SKM-1 treated with dmso at 0.1 percent for 144 hours (cell line): ENCODE data around the gene SCART1.
"Not testable (repeated sequence)": the region's sequence is repeated elsewhere in the genome, so short reads cannot be mapped to it uniquely, and the experiment has no call there.

Experiments
- DNase-seq: peaks from one replicate; lab custom pipeline; 2025; ENCODE audit not compliant: unreplicated experiment; lab: John Stamatoyannopoulos, UW

The SCART1 gene

GRCh38 chr10:133453516-133454203 is at the start of gene SCART1:
TSS of gene SCART1 (plus strand) at chr10:133453945. CDS start at chr10:133453998, 53 bp downstream.
- DNase-seq = no peak

DNA sequence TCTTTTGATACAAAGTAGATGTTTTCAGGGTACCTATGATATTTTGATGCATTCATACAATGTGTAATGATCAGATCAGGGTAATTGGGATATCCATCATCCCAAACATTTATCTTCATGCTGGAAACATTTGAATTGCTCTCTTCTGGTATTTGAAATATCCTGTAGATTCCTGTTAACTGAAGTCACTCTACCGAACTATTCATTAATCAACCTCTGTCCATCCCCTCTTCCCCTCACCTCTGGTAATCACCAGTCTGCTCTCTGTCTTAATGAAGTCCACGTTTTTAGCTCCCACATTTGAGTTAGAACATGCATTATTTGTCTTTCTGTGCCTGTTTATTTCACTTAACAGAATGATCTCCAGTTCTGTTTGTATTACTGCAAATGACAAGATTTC is 48.5 kb upstream of the SCART1 start:
- no peak for DNase-seq

DNA sequence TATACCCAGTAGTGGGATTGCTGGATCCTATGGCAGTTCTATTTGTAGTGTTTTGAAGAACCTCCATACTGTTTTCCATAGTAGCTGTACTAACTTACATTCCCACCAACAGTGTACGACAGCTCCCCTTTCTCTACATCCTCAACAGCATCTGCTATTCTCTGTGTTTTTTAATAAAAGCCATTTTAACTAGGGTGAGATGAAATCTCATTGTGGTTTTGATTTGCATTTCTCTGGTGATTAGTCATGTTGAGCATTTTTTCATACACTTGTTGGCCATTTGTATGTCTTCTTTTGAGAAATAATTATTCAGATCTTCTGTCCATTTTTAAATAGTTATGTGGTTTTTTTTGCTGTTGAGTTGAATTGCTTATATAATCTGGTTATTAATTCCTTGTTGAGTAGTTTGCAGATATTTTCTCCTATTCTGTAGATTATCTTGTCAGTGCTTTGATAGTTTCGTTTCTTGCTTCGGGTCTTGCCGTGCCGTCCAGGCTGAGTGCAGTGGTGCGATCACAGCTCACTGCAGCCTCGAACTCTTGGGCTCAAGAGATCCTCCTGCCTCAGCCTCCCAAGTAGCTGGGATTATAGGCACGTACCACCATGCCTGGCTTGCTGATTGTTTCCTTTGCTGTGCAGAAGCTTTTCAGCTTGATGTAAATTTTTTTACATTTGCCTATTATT is 47.8 kb upstream of the SCART1 start:
- no peak for DNase-seq

DNA sequence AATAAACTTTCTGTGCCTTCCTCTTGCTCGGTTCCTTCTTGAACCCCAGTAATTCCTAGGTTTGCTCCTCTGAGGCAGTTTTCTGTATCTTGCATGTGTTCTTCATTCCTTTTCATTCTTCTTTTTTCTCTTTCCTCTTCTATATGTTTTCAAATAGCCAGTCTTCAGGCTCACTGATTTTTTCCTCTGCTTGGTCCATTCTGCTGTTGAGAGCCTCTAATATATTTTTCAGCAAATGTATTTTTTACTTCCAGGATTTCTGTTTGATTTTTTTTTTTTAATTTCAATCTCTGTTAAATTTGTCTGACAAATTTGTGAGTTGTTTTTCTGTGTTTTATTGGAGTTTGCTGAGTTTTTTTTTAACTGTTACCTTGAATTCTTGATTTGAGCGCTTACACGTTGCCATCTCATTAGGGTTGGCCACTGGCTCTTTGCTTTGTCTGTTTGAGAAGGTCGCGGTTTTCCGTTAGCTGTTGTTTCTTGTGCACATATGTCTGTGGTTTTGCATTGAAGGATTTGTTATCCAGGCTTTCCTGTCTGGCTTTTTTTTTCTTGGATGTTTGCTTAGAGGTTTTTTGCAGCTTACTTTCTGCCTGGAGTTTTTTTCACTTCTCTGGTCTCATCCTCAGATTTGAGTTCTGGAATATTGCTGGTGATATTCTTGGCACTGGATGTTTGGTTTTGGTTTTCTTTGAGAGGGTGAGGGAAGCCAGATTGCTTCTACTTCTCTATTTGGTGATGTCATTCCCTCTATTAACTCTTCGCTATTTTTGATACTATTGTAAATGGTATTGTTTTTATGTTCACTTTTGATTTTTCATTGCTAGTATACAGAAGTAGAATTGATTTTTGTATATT is 42.0 kb upstream of the SCART1 start:
- no peak for DNase-seq

- no peak for DNase-seq
These were observed 41.4 kb upstream of the SCART1 start for GRCh38 chr10:133412381-133412711.

GRCh38 chr10:133414401-133414800 is 39.3 kb upstream of the SCART1 start:
- not testable (repeated sequence) for DNase-seq

DNA sequence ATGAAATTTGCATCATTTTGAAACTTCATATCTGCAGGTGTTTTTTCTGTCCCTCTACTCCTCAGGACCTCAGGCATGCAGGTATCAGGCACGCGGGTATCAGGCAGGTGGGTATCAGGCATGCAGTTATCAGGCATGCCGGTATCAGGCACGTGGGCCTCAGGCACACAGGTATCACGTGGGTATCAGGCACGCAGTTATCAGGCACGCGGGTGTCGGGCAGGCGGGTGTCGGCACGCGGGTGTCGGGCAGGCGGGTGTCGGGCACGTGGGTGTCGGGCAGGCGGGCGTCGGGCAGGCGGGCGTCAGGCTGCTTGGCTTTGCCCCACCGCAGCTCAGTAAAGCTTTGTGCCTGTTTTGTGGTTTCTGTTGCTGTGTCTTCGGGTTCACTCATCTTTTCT is 38.0 kb upstream of the SCART1 start:
- DNase-seq = no peak

- no peak for DNase-seq
These were observed 35.3 kb upstream of the SCART1 start for GRCh38 chr10:133418289-133418993.

DNA sequence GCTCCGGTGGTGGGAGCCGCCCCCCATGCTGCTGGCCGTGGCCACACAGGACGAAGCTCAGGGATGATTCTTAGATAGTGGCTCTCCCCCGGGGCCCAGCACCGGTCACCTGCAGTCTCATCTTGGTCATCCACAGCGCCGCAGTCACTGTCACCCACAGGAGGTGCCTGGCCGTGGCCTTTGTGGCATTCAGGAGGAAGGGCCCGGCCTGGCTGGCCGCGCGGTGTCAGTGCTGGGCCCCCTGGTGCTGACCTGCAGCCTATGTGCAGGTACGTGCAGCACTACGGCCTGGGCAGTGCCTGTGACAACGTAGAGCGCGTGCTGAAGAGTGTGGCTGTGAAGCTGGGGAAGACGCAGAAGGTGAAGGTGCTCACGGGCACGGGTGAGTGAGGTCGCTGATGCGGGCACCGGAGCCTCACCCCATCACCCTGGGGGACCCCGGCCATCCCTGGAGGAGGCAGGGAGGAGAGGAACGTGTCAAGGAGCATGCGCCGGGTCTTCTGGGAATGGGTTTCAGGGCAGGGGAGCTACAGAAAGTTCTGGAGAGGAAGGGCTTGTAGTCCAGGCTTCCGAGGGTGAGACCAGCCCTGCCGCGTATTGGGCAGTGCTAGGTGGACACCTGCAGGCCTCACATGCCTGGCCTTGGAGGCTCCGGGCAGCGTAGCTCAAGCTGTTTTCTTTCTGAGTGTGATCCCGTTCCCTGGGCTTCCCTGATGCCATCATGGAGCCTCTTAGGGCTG is 34.4 kb upstream of the SCART1 start:
- no peak for DNase-seq

DNA sequence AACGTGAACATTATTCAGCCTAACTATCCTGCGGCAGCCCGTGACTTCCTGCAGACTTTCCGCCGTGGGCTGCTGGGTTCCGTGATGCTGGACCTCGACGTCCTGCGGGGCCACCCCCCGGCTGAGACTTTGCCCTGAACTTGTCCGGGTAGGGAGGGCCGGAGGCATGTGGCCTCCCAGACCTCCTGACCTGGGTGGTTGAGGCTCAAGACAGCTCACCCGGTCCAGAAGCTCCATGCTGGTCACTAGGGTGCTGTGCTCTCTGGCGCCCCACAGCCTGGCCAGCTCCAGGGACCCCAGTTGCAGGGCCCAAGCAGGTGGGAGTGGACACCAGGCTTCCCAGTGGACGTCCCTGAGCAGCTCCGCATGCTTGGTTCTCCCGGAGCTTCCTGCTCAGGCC is 33.7 kb upstream of the SCART1 start:
- no peak for DNase-seq

GRCh38 chr10:133420579-133420978 is 33.2 kb upstream of the SCART1 start:
- no peak for DNase-seq

- DNase-seq = no peak
These were observed 32.2 kb upstream of the SCART1 start for GRCh38 chr10:133421336-133422222.

GRCh38 chr10:133422223-133422806 is 31.4 kb upstream of the SCART1 start:
- no peak for DNase-seq

GRCh38 chr10:133422807-133423771 is 30.7 kb upstream of the SCART1 start:
- no peak for DNase-seq

GRCh38 chr10:133424102-133424501 is 29.6 kb upstream of the SCART1 start:
- DNase-seq = not testable (repeated sequence)

GRCh38 chr10:133424601-133425000 is 29.1 kb upstream of the SCART1 start, which contains the start of gene SPRN:
TSS of gene SPRN (minus strand) at chr10:133424625. CDS start at chr10:133423681, 944 bp downstream.
- DNase-seq = not testable (repeated sequence)

GRCh38 chr10:133429571-133429970 is 24.2 kb upstream of the SCART1 start:
- DNase-seq = not testable (repeated sequence)
